NCI-H1092 treated with DMSO at 0.1 percent for 48 hours (cell line): Measurements from ENCODE around the gene ANKIB1.
"Not testable (repeated sequence)": the region's sequence is repeated elsewhere in the genome, so short reads cannot be mapped to it uniquely, and the experiment has no call there.

Experiments
- DNase-seq: peaks from one replicate; lab custom pipeline; 2025; lab: John Stamatoyannopoulos, UW

Gene ANKIB1

DNA sequence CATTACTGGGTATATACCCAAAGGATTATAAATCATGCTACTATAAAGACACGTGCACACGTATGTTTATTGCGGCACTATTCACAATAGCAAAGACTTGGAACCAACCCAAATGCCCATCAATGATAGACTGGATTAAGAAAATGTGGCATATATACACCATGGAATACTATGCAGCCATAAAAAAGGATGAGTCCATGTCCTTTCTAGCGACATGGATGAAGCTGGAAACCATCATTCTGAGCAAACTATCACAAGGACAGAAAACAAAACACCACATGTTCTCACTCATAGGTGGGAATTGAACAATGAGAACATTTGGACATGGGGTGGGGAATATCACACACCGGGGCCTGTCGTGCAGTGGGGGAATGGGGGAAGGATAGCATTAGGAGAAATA, 164.4 kb downstream of the ANKIB1 start:
- DNase-seq = not testable (repeated sequence)

DNA sequence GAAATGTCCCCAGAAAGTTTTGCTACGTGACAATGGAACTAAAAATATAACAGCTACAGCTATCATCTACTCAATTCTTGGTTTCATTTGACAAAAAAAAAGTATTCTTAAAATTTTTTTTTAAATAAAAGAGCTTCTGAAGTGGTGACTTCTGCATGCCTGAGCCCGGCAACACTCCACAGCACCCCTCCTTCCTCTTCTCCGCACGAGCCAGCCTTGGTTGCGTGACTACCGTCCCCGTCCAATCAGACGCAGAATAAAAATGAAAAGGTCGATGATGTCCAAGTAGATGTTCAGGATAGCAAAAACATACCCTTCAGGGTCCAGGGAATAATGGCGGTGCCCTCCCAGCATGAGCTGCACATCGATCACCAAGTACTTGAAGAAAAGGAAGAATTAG, 167.0 kb downstream of the ANKIB1 start:
- no peak for DNase-seq

DNA sequence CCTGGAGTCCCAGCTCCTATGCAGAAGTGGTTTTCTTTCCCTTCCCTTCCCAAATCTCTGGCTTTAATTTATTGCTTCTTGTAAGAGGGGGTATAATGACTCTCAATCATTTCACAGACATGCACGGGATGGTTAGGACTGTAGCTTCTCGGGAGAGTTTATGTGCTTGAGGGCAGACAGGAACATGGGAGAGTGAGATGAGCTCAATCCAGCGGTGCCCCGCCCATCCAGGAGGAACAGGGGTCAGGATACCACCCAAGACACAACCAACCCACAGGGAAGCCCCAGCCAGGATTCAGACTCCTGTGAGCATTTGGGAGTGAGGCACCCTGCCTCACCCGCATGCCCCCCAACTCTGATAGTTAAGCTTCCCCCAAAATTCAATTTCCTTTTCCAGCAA, 167.8 kb downstream of the ANKIB1 start:
- DNase-seq = no peak

DNA sequence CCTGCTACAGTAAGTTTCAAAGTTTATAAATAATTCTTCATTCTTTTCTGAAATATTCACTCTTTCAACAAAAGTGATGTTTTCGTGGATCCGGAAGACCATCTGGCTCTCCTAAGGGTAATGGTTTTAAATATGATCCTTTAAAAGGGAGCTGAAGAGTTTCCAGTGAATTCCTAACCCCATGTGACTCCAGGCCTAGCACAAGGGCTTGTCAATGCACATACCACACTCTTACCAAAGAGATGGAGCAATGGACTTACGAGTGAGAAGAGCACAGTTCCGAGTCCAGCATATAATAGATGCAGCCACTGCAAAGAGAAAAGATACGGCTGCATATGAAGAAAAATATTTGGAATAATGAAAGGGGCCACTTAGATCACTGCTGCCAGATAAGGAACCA, 169.5 kb downstream of the ANKIB1 start:
- no peak for DNase-seq

DNA sequence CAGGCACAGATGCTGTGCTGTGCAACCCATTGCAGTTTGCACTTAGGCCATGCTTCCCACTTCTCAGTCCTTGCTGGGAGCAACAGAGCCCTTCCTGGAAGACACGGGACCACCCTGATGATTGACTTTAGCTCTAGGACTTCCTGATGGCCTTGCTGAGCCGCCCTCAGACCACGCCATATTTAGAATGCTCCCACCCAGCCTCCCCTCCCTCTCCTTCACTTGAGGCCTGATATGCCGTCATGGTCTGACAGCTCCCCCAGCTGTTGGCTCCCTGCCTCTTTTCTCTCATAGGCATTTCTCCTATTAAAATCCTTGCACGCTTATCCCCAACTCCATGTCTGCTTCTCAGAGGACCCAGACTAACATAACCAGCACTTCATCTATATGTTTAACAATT, 172.1 kb downstream of the ANKIB1 start:
- peak; percentile 6 for DNase-seq

DNA sequence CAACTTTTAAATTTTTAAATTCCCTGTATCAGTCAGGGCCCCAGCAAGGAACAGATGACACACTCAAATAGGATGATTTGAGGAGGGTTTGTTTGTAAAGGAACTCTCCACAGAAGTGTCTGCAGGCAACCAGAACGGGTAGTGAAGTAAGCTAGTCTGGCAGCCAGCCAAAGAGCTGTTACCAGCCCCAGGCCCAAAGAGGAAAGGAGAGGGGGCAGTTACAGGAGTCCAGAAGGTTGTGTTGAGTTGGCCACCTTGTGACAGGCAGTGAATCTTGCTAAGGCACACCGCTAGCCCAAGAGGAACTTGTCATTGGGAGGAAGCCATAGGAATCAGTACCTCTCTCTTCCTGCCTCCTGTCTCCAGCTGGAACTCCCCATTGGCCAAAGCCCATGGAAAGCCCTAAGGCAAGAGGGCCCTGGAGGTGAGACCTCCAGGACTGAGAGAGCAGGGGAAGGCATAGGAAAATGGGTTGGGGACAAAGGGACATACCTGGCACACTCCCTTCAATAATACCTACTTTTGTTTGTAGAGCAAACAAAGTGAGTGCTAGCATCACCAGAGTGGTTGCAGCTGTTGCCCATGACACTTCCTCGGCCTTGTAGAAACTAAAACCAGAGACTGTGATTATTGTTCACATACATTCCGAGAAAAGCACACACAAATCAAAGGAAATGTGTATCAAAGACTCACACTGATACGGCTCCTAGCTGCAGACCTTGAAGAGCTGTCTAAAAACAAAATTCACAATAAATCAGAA, 176.1 kb downstream of the ANKIB1 start:
- DNase-seq = peak; percentile 91

DNA sequence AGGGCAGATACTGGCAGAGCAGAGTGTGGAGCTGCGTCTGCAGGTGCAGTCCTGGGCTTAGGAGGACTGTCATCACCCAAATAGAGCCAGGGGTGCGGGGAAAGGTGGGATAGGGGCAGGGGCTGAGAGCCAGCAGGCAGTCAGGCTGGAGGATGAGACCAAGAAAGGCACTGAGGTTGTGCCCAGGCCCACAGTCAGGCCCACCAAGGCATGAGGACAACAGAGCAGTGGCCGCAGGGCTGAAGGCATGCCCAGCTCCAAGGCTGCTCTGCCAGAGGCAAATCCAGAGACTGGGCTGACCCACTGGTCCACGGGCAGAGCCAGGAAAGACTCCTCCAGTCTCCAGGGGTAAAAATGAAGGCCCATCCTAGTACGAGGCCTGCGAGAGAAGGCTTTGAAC, 177.2 kb downstream of the ANKIB1 start:
- DNase-seq = no peak

DNA sequence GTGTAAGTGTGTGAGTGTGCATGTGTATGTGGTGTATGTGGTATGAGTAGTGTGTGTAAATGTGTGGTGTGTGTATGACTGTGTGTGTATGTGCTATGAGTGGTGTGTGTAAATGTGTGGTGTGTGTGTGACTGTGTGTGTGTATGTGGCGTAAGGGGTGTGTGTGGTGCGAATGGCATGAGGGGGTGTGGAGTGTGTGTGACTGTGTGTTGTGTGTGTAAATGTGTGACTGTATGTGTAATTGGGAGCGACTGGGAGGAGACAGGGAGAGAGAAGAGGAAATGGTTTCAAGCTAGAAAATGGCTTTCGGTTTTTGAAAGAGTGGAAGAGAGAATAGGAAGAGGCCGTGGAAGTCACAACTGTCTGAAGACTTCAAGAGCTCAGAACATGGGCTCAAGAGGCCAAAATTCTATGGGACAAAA, 177.9 kb downstream of the ANKIB1 start:
- DNase-seq = peak; percentile 53

DNA sequence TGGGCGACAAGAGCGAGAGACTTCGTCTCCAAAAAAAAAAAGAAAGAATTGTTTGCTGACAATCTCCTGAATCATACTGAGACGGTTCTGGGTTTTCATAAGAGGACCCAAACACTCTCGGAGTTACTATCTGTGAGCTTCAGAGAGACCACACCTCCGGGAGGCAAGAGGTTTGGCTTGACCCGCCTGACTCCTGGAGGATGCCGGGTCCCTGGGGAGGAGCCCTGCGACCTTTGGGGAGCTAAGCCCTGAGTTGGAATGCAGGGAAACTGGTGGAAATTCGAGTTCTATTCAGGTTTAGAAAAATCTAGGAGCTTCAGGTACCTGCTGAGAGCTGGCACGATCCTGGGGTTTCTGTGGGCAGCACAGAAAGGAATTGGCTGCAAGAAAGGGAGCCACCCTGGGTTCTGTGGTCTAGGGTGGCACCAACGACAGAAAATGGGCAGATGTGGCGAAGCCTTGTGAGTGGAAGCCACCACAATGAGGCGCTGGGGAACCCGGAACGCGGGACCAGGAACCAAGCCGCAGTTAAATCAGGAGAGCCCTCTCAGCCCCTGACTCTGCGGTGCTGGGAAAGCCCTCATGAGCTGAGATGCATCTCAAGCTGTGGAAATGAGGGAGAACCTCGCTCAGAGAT, 179.7 kb downstream of the ANKIB1 start:
- DNase-seq = no peak

DNA sequence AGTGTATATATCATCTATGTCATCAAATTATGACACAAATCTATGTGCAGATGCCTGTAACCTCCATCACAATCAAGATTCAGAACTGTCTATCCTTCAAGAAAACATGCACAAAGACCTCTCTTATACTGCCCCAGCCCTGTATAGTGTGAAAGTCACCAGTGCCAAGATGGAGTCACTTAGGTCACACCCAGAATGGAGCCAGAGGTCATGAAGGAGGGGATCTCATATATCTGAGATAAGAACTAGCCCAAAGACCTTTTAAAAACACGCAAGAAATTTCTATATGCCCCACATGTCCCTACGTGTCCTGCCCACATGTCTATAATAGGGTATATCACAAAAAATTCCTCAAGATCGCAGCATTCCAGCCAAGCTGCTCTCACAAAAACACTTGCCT, 181.4 kb downstream of the ANKIB1 start:
- no peak for DNase-seq

DNA sequence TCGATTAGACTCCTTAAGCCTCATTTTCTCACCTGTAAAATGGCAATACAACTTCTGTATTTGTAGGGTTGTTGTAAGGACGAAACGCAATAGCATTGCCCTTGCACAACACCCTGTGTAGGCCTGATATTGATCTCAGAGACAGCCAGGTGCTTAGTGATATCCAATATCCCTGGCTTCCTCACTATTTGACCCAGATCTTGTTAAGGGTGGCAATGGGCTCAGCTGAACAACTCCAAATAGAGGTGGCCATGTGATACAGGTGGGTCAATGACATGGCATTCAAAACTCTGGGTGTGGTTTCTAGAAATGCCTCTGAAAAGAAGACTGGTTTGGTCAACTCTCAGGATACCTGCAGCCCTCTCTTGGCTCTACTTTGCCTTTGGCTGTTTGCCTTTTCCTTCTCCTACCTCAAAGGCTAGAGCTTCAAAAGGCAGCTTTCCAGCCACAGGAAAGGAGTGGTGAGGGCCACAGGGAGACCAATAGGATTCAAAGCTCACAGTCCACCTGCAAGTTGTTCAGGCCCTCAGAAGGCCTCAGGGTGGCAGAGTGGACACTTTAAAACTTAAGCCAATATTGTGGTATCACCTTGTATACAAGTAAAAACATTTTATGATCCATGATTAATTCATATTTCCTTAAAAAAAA, 186.6 kb downstream of the ANKIB1 start:
- no peak for DNase-seq

DNA sequence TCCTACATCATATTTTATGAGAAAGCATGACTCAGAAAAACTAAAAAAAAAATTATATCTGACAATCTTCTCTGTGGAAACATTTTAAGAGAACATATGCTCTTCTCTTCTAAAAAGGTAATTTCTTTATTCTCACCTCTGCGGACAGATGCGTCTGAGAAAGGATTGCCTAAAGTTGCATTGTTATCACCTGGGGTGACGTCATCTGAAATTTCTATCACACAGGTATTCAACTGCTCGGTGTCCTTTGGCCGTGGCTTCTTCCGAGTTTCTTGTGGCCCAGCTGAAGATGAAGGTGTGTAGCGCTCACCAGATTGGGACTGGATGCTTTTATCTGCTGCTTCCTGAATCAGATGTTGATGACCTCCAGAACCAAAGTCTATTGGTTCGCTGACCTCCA, 187.2 kb downstream of the ANKIB1 start:
- no peak for DNase-seq

DNA sequence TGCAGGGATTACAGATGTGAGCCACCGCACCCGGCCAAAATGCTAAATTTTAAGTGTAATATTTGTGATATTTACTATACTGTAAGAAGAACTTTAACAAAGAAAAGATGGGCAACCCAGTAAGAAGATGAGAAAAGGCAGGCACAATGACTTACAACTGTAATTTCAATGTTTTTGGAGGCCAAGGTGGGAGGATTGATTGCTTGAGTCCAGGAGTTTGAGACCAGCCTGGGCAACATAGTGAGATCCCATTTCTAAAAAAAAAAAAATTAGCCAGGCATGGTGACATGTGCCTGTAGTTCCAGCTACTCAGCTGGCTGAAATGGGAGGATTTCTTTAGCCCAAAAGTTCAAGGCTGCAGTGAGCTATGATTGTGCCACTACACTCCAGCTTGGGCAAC, 189.8 kb downstream of the ANKIB1 start:
- no peak for DNase-seq

DNA sequence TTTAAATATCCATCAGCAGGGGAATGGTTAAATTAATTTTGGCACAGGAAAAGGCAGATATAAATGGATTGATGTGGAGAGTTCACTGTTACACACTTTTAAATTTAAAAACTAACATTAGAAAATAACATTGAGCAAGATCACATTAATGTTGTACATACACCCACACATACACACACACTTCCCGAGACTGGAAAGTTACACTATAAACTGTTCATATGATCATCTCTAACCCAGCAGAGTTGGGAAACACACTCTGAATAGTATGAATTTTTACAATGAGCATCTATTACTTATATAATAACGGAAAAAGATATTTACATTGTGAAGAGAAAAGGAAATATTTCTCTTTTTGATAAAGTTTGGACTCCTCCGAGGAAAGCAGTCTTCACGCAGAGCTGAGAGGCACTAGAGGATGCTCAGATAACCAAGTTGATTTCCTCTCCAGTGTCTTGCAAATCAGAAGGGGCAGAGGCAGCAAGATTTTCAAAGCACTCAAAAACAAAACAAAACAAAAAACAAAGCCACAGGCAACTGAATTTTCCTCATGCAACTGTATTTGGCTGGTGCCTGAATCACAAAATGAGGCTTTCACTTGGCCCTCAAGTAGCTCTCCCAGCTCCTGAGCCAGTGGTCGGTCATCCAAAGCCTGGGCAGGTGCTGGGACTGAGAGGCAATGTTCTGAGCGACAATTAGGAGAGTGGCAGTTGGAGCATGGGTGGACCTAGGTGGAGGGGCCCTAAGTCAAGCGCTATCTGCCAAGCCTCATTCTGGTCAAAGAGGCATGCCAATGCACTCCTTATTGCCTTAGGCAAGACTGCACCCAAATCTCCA, 191.1 kb downstream of the ANKIB1 start:
- no peak for DNase-seq

DNA sequence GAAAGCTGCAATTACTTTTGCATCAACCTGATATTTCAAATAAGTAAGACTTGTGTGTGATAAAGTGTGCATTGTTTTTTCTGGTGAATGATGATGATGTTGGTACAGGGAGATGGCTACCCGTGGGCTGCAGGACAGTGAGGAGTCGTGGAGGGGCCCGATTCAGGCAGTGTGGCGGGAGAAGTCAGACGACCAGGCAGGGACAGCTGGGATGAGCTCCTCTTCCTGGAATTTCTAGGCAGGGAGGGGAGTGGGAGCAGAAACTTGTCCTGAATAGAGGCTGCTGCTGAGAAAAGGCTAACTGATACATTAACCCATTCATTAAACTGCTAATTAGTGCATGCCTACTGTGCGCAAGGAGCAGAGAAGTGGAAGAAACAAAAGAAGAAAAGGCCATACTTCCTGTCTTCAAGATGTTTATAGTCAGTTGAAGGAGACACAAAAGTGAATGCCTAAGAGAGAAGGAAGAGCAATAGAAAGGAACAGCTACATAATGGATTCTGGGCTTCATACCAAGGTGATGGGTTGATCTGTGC, 192.2 kb downstream of the ANKIB1 start:
- DNase-seq = no peak

DNA sequence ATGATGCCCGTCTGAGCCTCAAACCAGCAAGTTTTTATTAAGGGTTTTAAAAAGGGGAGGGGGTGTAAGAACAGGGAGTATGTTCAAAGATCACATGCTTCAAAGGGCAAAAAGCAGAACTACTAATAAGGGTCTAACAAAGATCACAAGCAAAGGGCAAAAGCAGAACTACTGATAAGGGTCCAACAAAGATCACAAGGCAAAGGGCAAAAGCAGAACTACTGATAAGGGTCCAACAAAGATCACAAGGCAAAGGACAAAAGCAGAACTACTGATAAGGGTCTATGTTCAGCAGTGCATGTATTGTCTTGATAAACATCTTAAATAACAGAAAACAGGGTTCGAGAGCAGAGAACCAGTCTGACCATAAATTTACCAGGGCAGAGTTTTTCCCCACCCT, 196.9 kb downstream of the ANKIB1 start:
- not testable (repeated sequence) for DNase-seq

DNA sequence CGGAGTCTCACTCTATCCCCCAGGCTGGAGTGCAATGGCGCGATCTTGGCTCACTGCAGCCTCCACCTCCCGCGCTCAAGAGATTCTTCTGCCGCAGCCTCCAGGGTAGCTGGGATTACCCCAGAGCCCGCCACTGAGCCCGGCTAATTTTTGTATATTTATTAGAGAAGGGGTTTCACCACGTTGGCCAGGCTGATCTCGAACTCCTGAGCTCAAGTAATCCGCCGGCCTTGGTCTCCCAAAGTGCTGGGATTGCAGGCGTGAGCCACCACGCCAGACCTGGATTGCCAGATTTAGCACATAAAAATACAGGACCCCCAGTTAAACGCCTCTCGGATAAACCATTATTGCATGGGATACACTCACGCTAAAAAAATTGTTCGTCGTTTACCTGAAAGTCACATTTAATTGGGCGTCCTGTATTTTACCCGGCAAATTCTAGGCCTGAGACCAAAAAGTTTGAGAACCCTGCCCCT, 201.1 kb downstream of the ANKIB1 start:
- no peak for DNase-seq

DNA sequence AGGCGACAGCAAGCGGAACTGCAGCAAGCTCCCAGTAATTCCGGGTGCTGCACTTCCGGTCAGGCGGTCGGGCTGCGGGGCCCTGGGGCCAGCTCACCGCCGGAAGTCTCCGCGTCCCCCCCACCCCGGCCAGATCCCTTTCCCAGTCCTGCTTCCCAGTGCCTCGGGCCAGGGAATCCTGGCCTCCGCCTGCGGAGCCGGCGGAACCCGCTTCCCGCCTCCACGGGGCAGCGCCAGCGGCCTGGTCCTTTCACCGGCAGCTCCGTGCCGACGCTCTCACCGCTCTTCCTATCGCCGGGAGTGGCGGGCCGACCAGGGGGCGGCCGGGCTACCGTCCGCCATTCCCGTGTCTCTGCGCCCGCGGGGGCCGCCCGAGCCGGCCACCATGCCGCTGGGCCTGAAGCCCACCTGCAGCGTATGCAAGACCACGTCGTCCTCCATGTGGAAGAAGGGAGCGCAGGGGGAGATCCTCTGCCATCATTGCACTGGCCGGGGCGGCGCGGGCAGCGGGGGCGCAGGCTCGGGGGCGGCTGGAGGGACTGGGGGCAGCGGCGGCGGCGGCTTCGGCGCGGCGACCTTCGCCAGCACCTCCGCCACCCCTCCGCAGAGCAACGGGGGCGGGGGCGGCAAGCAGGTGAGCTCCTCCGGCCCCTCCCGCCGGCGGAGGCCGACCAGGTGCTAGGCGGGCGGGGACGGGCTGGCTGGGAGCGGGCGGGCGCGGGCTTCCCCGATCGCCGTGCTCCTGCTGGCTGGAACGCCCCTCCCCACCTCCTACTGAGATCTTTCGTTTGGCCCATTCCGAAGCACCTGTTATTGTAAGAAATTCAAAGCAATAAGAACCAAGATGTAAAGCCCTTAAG, 201.8 kb downstream of the ANKIB1 start, which contains the start of gene GATAD1:
Gene GATAD1, plus strand, starts transcription at position 138 of the 860 bp plus-strand sequence. Its CDS starts 248 bp downstream, at position 386.
- peak; percentile 94 for DNase-seq

DNA sequence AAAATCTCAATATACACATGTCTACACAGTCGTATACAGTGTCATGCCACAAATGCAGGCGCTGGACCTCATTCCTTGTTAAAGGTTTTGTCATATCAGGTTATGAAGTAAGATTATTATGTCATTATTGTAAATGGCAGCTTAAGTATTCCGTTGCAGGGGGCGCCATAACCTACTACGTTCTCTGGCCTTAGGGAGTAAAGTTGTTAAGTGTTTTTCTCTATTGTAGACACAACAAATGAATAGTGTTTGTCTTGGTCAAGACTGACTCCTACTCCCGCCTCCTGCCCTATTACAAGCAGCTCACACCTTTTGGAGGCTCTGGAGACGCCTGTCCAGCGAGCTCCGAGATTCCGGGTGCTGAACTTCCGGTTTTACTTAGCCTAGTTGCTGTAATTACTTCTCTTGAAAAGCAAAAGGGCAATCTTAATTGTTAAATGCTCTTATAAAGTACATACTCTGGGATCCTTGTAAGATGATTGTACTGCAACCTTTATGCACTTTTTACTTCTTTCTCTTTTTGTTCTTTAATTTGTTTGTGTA, 202.5 kb downstream of the ANKIB1 start:
- DNase-seq = peak; percentile 70
